Peyer's patch (tissue), 4 donors: ENCODE results near the gene WDR72. TPM values are rescaled to one million over a fixed set of nuclear protein-coding genes. Genes with fewer than 3 reads are reported as not detected.
"Not testable (repeated sequence)": the region's sequence is repeated elsewhere in the genome, so short reads cannot be mapped to it uniquely, and the experiment has no call there.

Experiments
- DNase-seq, 3 donors: peaks; one replicate each; pipeline ENCODE4 v3.0.0-alpha.2; 2017 to 2019
- H3K27ac ChIP-seq, 4 donors: fragments of 200-600 bp; sonication (generic); one replicate each; pipeline ENCODE4 v1.5.1; 2016 to 2019
- H3K27me3 ChIP-seq, 2 donors: fragments of 200-600 bp; sonication (generic); one replicate each; pipeline ENCODE4 v1.5.1; 2019
- H3K36me3 ChIP-seq, 3 donors: fragments of 200-600 bp; sonication (generic); one replicate each; pipeline ENCODE4 v1.5.1; 2016 to 2019
- H3K4me1 ChIP-seq, 4 donors: fragments of 200-600 bp; sonication (generic); one replicate each; pipeline ENCODE4 v1.5.1; 2016 to 2019
- H3K4me3 ChIP-seq, 4 donors: fragments of 200-600 bp; sonication (generic); 1 replicate in 3 of 4; 2 replicates in 1 of 4; pipeline ENCODE4 v1.5.1; 2016 to 2019; ENCODE audit warnings: mild to moderate bottlenecking in 1 of 4
- H3K9me3 ChIP-seq, 4 donors: fragments of 200-600 bp; sonication (generic); one replicate each; pipeline ENCODE4 v1.5.1; 2016 to 2019; ENCODE audit warnings: mild to moderate bottlenecking in 1 of 4
- POLR2A ChIP-seq, 2 donors: fragments of 450-650 bp; IDR thresholded peaks; one replicate each; pipeline ENCODE4 v1.5.1; 2017; ENCODE audit warnings: antibody characterized with exemption in 2 of 2, mild to moderate bottlenecking in 2 of 2, moderate library complexity in 2 of 2
- total RNA-seq, 4 donors: library from RNA; depleted of rRNA; stranded (reverse); fragments of >200 nt; gene quantifications; one replicate each; pipeline ENCODE4 v1.1.0, GENCODE V29; 2016
- TF ChIP-seq, protein P1 (sequence below), 6 experiments: fragments of 450-650 bp in 4 of 6; fragments of 200-600 bp in 2 of 6; sonication (generic) in 1 of 6; IDR thresholded peaks; one replicate each; pipeline ENCODE4 v1.5.1; 2017 to 2019; ENCODE audit warnings: antibody characterized with exemption in 6 of 6, mild to moderate bottlenecking in 3 of 6, moderate library complexity in 1 of 6

Gene WDR72
- total RNA-seq, 4 donors from 2014 or later = not detected

DNA sequence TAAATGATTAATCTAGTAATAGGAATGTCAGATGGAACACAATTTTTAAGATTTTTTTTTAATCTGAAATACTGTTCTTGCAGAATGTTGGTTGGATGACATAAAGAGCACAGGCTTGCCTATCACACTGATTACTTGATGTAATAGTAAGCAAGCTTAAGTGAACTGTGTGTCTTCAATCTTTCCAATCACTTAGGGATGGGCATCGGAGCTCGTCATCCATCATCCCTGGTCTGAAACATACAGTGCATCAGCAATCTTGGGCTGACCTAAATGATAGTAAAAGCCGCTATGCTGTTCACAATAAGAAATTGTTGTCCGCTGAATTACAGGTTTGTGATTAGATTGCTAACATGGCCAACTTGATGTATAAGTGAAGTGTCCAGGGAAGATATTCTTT is 195.8 kb downstream of the WDR72 start:
- Histone ChIP-seq H3K27me3 (no peaks in the 10 kb centered on the region), H3K27ac (no peak overlapping the region), H3K4me3 (no peak overlapping the region), H3K4me1 (peaks cover 0 to 5% (median 0%) of the 10 kb centered on the region in 4 donors), H3K36me3 (no peaks in the 10 kb centered on the region), H3K9me3 (no peaks in the 10 kb centered on the region)
- no peak for DNase-seq
- TF ChIP-seq POLR2A (IDR thresholded peaks at IDR 0.05) = no peak
- TF ChIP-seq, protein P1, sequence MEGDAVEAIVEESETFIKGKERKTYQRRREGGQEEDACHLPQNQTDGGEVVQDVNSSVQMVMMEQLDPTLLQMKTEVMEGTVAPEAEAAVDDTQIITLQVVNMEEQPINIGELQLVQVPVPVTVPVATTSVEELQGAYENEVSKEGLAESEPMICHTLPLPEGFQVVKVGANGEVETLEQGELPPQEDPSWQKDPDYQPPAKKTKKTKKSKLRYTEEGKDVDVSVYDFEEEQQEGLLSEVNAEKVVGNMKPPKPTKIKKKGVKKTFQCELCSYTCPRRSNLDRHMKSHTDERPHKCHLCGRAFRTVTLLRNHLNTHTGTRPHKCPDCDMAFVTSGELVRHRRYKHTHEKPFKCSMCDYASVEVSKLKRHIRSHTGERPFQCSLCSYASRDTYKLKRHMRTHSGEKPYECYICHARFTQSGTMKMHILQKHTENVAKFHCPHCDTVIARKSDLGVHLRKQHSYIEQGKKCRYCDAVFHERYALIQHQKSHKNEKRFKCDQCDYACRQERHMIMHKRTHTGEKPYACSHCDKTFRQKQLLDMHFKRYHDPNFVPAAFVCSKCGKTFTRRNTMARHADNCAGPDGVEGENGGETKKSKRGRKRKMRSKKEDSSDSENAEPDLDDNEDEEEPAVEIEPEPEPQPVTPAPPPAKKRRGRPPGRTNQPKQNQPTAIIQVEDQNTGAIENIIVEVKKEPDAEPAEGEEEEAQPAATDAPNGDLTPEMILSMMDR (IDR thresholded peaks at IDR 0.05) = no peak

DNA sequence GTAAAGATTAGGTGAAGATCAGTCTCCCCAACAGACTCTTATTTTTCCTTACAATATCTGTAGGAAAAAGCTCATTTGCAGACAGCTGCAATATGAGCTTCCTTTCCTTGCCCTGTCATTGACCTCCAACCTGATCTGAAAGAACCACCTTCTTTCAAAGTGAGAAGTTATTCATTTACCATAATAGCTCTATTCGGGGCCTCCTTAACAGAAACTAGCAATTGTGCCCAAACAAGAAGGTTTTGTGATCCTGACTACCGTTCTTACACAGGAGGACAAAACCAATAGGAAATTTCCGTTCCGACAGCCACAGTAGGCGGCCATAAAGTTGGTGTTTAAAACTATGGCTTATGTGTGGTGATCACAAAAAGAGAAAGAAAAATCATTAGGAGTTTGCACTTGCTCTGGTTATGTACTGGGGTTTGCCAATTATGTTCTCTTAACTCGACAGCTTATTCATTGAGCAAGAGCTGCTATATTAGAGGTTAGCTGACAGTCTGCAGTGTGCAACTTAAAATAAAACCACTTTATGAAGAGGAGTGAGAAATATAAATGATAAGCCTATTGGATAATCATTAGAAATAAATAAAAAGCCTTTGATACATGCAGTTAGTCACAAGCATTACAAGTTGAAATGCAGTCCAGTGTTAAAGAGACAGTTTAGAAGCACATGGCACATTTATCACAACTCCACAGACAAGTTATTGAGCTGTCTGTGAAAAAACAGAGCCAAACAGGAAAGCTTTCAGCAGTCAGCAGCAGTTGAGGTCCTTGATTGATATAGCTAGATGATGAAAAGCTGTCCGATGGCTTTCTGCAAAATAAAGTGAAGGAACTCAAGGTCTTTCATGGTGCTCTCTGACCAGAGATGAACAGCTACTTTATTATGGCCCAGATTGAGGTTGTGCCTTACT is 199.8 kb downstream of the WDR72 start:
- no peak for TF ChIP-seq POLR2A (IDR thresholded peaks at IDR 0.05)
- TF ChIP-seq, protein P1 (IDR thresholded peaks at IDR 0.05) = no peak
- Histone ChIP-seq H3K27ac (no peak overlapping the region), H3K4me3 (peak overlapping the region in 1 of 4 donors; percentile 9)

DNA sequence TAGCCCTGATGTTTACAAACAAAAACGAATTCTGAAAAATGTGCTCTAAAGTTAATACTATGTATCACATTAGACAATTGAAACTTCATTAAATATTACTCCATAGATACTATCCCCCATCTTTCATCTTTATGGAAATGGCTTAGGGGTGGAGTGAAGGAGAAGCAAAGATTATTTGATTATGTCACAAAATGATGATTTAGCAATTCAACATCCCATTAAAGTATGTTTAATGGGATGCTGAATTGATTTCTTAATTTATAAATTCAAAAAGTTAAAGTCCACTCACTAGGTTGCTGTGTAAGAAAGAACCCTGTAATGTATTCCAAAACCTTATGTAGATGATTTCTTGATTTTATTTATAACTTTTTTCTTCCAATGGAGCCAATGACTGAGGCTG is 201.1 kb downstream of the WDR72 start:
- H3K27ac ChIP-seq = no peak overlapping the region
- peaks cover 0 to 5% (median 0%) of the 10 kb centered on the region in 4 donors for H3K4me1 ChIP-seq
- no peaks in the 10 kb centered on the region for H3K36me3 ChIP-seq
- H3K9me3 ChIP-seq = no peaks in the 10 kb centered on the region
- no peak overlapping the region for H3K4me3 ChIP-seq
- no peaks in the 10 kb centered on the region for H3K27me3 ChIP-seq
- no peak for DNase-seq
- no peak for TF ChIP-seq POLR2A (IDR thresholded peaks at IDR 0.05)
- TF ChIP-seq, protein P1 (IDR thresholded peaks at IDR 0.05) = no peak

More for the DNA sequence above, 199.8 kb downstream of the WDR72 start:
- no peaks in the 10 kb centered on the region for H3K9me3 ChIP-seq
- no peaks in the 10 kb centered on the region for H3K36me3 ChIP-seq
- no peak for DNase-seq
- H3K4me1 ChIP-seq = peaks cover 0 to 5% (median 0%) of the 10 kb centered on the region in 4 donors
- no peaks in the 10 kb centered on the region for H3K27me3 ChIP-seq

DNA sequence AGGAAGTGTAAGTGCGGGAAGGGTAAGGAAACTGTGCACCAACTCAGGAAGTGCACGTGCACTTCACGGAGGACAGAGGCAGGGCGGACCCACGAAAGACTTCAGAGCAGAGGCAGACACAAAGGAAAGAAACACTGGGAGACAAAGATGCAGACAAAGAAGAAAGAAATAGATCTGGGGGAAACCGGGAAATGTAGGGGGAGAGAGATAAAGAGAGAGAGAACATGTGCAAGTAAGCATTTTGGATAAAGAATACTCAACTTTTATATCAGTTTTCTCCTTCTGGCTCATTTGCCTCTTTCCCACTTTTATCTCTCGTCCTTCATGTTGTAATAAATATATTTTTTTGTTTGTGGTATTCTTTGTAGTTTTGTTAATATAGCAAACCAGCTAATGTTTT is 204.2 kb downstream of the WDR72 start:
- Histone ChIP-seq H3K27me3 (no peaks in the 10 kb centered on the region), H3K9me3 (no peaks in the 10 kb centered on the region), H3K4me3 (no peak overlapping the region), H3K36me3 (no peaks in the 10 kb centered on the region), H3K27ac (no peak overlapping the region), H3K4me1 (peaks cover 0 to 5% (median 0%) of the 10 kb centered on the region in 4 donors)
- TF ChIP-seq POLR2A (IDR thresholded peaks at IDR 0.05) = no peak
- no peak for DNase-seq

DNA sequence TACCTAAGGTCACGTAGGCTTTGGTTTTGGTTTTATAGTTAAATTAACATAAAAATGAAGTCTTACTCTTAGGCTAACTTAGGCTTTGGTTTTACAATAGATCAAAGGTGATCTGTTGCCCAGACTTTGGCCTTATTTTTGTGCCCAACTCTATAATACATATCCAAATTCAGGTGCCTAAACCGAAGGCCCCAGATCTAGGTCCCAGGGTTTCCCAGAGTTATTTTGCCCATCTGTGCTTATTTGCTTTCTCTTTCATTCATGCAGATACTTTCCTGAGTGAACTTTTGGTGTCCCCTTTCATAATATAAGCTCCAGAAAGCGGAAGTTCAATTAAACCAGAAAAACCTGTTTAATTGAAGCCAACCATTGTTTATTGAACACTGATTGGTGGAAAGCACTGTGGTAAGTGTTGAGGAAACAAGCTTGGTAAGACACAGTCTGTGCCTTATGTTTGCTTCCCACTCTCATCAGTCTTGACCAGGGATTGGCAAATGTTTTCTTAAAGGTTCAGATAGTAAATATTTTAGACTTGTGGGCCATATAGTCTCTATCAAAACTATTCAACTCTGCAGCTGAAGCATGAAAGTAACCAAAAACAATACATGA is 209.7 kb downstream of the WDR72 start:
- no peaks in the 10 kb centered on the region for H3K36me3 ChIP-seq
- no peak overlapping the region for H3K4me3 ChIP-seq
- no peak overlapping the region for H3K27ac ChIP-seq
- TF ChIP-seq, protein P1 (IDR thresholded peaks at IDR 0.05) = no peak
- TF ChIP-seq POLR2A (IDR thresholded peaks at IDR 0.05) = no peak
- no peaks in the 10 kb centered on the region for H3K27me3 ChIP-seq
- no peaks in the 10 kb centered on the region for H3K9me3 ChIP-seq
- no peak for DNase-seq
- H3K4me1 ChIP-seq = no peaks in the 10 kb centered on the region

DNA sequence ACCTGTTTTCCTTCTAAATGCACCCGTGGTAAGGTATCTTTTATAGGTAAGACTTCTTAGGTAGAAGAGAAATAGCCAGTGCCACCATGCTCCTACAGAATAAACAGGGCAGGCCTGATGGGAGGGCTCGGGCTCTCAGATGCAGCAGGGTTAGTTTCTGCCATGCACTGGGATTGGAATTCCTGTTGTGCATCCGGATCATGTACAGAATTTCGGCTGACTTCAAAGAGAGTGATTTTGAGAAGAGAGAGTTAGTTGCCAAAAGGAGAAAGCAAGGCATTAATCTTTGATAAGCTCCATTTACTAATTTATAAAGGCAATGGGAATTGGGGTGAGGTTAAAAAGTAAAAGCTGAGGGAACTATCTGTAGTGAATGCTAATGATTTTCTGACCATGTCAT is 211.2 kb downstream of the WDR72 start:
- H3K27me3 ChIP-seq = no peaks in the 10 kb centered on the region
- H3K4me1 ChIP-seq = no peaks in the 10 kb centered on the region
- H3K4me3 ChIP-seq = no peak overlapping the region
- no peaks in the 10 kb centered on the region for H3K9me3 ChIP-seq
- no peaks in the 10 kb centered on the region for H3K36me3 ChIP-seq
- TF ChIP-seq POLR2A (IDR thresholded peaks at IDR 0.05) = no peak
- TF ChIP-seq, protein P1 (IDR thresholded peaks at IDR 0.05) = no peak
- no peak overlapping the region for H3K27ac ChIP-seq
- no peak for DNase-seq

DNA sequence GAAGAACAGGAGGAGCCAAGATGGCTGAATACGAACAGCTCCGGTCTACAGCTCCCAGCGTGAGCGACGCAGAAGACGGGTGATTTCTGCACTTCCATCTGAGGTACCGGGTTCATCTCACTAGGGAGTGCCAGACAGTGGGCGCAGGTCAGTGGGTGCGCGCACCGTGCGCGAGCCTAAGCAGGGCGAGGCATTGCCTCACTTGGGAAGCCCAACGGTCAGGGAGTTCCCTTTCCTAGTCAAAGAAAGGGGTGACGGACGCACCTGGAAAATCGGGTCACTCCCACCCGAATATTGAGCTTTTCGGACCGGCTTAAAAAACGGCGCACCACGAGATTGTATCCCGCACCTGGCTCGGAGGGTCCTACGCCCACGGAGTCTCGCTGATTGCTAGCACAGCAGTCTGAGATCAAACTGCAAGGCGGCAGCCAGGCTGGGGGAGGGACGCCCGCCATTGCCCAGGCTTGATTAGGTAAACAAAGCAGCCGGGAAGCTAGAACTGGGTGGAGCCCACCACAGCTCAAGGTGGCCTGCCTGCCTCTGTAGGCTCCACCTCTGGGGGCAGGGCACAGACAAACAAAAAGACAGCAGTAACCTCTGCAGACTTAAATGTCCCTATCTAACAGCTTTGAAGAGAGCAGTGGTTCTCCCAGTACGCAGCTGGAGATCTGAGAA is 218.7 kb downstream of the WDR72 start:
- not testable (repeated sequence) for H3K4me3 ChIP-seq, H3K36me3 ChIP-seq, H3K27me3 ChIP-seq, H3K27ac ChIP-seq, DNase-seq, H3K4me1 ChIP-seq, H3K9me3 ChIP-seq
